B cell (primary cell): ENCODE data around the gene CSRP3. TPM values are rescaled to one million over a fixed set of nuclear protein-coding genes. Genes with fewer than 3 reads are reported as not detected.

ENCODE experiments used
- ATAC-seq: fragments of 200-7000 bp; cut with Tn5 transposase; one replicate; pipeline ENCODE4 v1.10.0; 2021; ENCODE audit warnings: low read depth, mild to moderate bottlenecking, moderate number of reproducible peaks, moderate library complexity
- CTCF ChIA-PET: fragments of 350-600 bp; sonication (Branson Sonifier 250); formaldehyde crosslinking; loops from one replicate; lab custom pipeline; 2021; ENCODE audit warnings: antibody characterized with exemption, inconsistent platforms; lab: Charles Lee
- POLR2A ChIA-PET: fragments of 350-600 bp; sonication (Branson Sonifier 250); formaldehyde crosslinking; loops from one replicate; lab custom pipeline; 2021; ENCODE audit warnings: antibody characterized with exemption; lab: Charles Lee
- DNase-seq: peaks from one replicate; pipeline ENCODE4 v3.0.0; 2013
- H2AFZ ChIP-seq: 2 replicates; pipeline ENCODE4 v1.6.1; 2012; ENCODE audit warnings: mild to moderate bottlenecking, low read depth, low read length; ENCODE audit not compliant: insufficient read depth, poor library complexity, severe bottlenecking
- H3K27ac ChIP-seq, 2 donors: 1 replicate in 1 of 2; 2 replicates in 1 of 2; pipeline ENCODE4 v1.5.1; 2012 to 2013; ENCODE audit warnings: low read length in 2 of 2, mild to moderate bottlenecking in 2 of 2, moderate library complexity in 1 of 2
- H3K27me3 ChIP-seq, 4 experiments: fragments of 200-600 bp in 1 of 4; sonication (generic) in 1 of 4; replicated peaks in 1 of 4; 1 replicate in 2 of 4; 2 replicates in 2 of 4; pipeline versions ENCODE4 v1.6.1 to v1.7.0; 2013 to 2016; ENCODE audit warnings: low read length in 3 of 4, mild to moderate bottlenecking in 2 of 4, mixed read lengths in 1 of 4, moderate library complexity in 1 of 4; ENCODE audit not compliant: insufficient read depth in 4 of 4, control insufficient read depth in 3 of 4; ENCODE audit errors: control extremely low read depth in 1 of 4
- H3K36me3 ChIP-seq, 2 experiments: replicated peaks in 1 of 2; 1 replicate in 1 of 2; 2 replicates in 1 of 2; pipeline versions ENCODE4 v1.6.1 to v1.7.1; 2013; ENCODE audit warnings: low read length in 1 of 2; ENCODE audit not compliant: insufficient read depth in 2 of 2, control insufficient read depth in 1 of 2; ENCODE audit errors: control extremely low read depth in 1 of 2, extremely low read depth in 1 of 2
- H3K4me1 ChIP-seq, 2 donors: fragments of 200-600 bp in 1 of 2; sonication (generic) in 1 of 2; 1 replicate in 1 of 2; 2 replicates in 1 of 2; pipeline versions ENCODE4 v1.5.1 to v1.6.1; 2013 to 2017; ENCODE audit warnings: low read length in 2 of 2; ENCODE audit not compliant: control insufficient read depth in 2 of 2, insufficient read depth in 2 of 2
- H3K4me2 ChIP-seq: replicated peaks from 2 replicates; pipeline ENCODE3; 2012; ENCODE audit warnings: mild to moderate bottlenecking, low read depth, low read length; ENCODE audit not compliant: poor library complexity, severe bottlenecking
- H3K4me3 ChIP-seq, 5 experiments: fragments of 200-600 bp in 1 of 5; sonication (generic) in 1 of 5; 1 replicate in 3 of 5; 2 replicates in 2 of 5; pipeline versions ENCODE4 v1.5.1 to v1.7.0; 2011 to 2016; ENCODE audit warnings: low read length in 4 of 5, mild to moderate bottlenecking in 4 of 5, low read depth in 2 of 5, control low read depth in 1 of 5, moderate library complexity in 1 of 5; ENCODE audit not compliant: insufficient read depth in 1 of 5; ENCODE audit errors: control extremely low read depth in 1 of 5, extremely low read depth in 1 of 5
- H3K79me2 ChIP-seq: fragments of 200-600 bp; sonication (generic); one replicate; pipeline ENCODE4 v1.6.0; 2016; ENCODE audit warnings: low read length; ENCODE audit not compliant: control insufficient read depth, insufficient read depth
- H3K9ac ChIP-seq: fragments of 200-600 bp; sonication (generic); 2 replicates; pipeline ENCODE4 v1.6.1; 2017; ENCODE audit warnings: mild to moderate bottlenecking, low read length, moderate library complexity
- H3K9me3 ChIP-seq, 3 donors: one replicate each; pipeline versions ENCODE4 v1.6.1 to v1.7.1; 2013; ENCODE audit warnings: low read length in 2 of 3; ENCODE audit not compliant: control insufficient read depth in 2 of 3, insufficient read depth in 1 of 3; ENCODE audit errors: control extremely low read depth in 1 of 3
- H4K20me1 ChIP-seq: 2 replicates; pipeline ENCODE4 v1.6.0; 2012; ENCODE audit warnings: mild to moderate bottlenecking, low read length; ENCODE audit not compliant: insufficient read depth, control insufficient read depth, poor library complexity, severe bottlenecking
- H3K27ac Mint-ChIP-seq: one replicate; pipeline ENCODE4 v1.8.0; 2021; ENCODE audit warnings: mixed read lengths
- H3K27me3 Mint-ChIP-seq: one replicate; pipeline ENCODE4 v1.8.0; 2021; ENCODE audit warnings: mixed read lengths
- H3K4me1 Mint-ChIP-seq: one replicate; pipeline ENCODE4 v1.8.0; 2021; ENCODE audit warnings: mixed read lengths
- H3K4me3 Mint-ChIP-seq: one replicate; pipeline ENCODE4 v1.8.0; 2021; ENCODE audit warnings: mixed read lengths
- H3K9me3 Mint-ChIP-seq: one replicate; pipeline ENCODE4 v1.8.0; 2022; ENCODE audit warnings: mixed read lengths; ENCODE audit not compliant: insufficient read depth
- EZH2 ChIP-seq: IDR thresholded peaks from 2 replicates; pipeline ENCODE4 v1.6.1; 2012; ENCODE audit warnings: borderline replicate concordance, low read depth, mild to moderate bottlenecking, moderate library complexity, low read length; ENCODE audit not compliant: insufficient read depth, poor library complexity, severe bottlenecking
- WGBS: methylation state at CpG from one replicate; pipeline ENCODE4 v1.1.5; 2013; ENCODE audit warnings: missing lambda C conversion rate; ENCODE audit not compliant: insufficient coverage; 5-methylcytosine and 5-hydroxymethylcytosine counted together
- intact Hi-C: fragments of 100-400 bp; cut with micrococcal nuclease; formaldehyde crosslinking; loops from one replicate; pipeline ENCODE4 v1.10.0; 2022
- polyA plus RNA-seq: library from polyadenylated mRNA; depleted of rRNA; stranded (reverse); fragments of >200 nt; gene quantifications from 2 replicates; pipeline ENCODE4 v1.2.3, GENCODE V29; 2012
- total RNA-seq, 2 donors: library from RNA; stranded (reverse); fragments of 120-200 nt in 1 of 2; gene quantifications; 1 replicate in 1 of 2; 2 replicates in 1 of 2; pipeline versions ENCODE4 v1.2.3 to v1.2.4, GENCODE V29; 2013 to 2022
- TF ChIP-seq, protein P1 (sequence below): fragments of 200-600 bp; IDR thresholded peaks from one replicate; pipeline ENCODE4 v1.8.0; 2022; ENCODE audit warnings: antibody characterized with exemption, mild to moderate bottlenecking

CSRP3 gene
- total and polyA plus RNA-seq, 2 donors (not counting 1 experiment from before 2014, with no cell fraction given), result not detected

DNA sequence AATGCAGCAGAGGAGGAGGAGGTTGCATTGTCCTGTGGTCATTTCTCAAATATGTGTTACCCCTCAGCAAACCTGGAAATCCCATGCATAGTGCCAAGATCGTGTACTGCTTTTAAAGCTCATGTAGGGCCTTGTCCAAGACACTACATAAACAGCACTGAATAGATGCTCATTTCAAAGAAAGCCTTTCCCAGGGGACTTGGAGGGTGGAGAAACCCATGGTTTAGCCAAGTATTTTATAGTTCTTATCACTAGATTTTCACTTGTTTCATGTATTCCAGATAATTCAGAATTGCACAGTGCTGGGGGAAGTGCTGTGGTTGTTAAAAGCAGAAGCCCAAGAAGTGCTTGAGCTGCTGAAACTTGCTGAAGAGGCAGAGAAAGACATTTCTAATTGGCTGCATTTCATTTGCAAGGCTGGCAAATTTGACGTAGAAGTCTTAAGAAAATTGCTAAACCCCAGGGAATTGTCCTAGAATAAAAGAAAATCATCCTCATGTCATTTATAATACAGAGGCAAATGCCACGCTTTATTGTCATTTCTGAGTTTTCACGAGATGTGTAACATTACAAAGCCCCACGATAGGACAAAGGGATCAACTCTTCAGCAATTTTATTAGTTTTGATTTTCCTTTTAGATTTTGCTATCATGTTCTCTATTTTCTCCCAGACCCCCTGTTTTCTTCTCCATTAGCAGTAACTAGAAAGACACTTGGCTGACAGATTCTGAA lies 20.1 kb downstream of the CSRP3 start:
- no peak overlapping the region for H3K9ac ChIP-seq
- H3K79me2 ChIP-seq, result no peaks in the 10 kb centered on the region
- H3K36me3 ChIP-seq, result peaks cover 0 to 4% of the 10 kb centered on the region in 2 experiments
- intact Hi-C loops, result no loop called here
- WGBS, result 63% methylated on average over 4 of the region's 5 CpGs
- no peaks in the 10 kb centered on the region for H3K27me3 Mint-ChIP-seq
- H3K4me1 Mint-ChIP-seq, result peaks cover 2% of the 10 kb centered on the region
- ATAC-seq (no peak), DNase-seq (no peak)
- ChIA-PET POLR2A (no interaction called here), CTCF (interaction anchor here (1.4 kb wide), 1 partner anchor 13 kb away, joined by 4 read pairs; no protein-coding TSS in a partner anchor)
- H2AFZ ChIP-seq, result no peak overlapping the region
- H3K4me2 ChIP-seq, result no peak overlapping the region
- no peak overlapping the region for H3K4me3 ChIP-seq
- no peak overlapping the region for H3K27ac ChIP-seq
- no peaks in the 10 kb centered on the region for H4K20me1 ChIP-seq
- no peaks in the 10 kb centered on the region for H3K9me3 ChIP-seq
- no peak overlapping the region for H3K27ac Mint-ChIP-seq
- no peak for TF ChIP-seq EZH2
- TF ChIP-seq, protein P1, sequence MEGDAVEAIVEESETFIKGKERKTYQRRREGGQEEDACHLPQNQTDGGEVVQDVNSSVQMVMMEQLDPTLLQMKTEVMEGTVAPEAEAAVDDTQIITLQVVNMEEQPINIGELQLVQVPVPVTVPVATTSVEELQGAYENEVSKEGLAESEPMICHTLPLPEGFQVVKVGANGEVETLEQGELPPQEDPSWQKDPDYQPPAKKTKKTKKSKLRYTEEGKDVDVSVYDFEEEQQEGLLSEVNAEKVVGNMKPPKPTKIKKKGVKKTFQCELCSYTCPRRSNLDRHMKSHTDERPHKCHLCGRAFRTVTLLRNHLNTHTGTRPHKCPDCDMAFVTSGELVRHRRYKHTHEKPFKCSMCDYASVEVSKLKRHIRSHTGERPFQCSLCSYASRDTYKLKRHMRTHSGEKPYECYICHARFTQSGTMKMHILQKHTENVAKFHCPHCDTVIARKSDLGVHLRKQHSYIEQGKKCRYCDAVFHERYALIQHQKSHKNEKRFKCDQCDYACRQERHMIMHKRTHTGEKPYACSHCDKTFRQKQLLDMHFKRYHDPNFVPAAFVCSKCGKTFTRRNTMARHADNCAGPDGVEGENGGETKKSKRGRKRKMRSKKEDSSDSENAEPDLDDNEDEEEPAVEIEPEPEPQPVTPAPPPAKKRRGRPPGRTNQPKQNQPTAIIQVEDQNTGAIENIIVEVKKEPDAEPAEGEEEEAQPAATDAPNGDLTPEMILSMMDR, result no peak
- H3K4me3 Mint-ChIP-seq, result no peak overlapping the region
- no peaks in the 10 kb centered on the region for H3K27me3 ChIP-seq
- no peaks in the 10 kb centered on the region for H3K9me3 Mint-ChIP-seq
- H3K4me1 ChIP-seq, result no peaks in the 10 kb centered on the region

DNA sequence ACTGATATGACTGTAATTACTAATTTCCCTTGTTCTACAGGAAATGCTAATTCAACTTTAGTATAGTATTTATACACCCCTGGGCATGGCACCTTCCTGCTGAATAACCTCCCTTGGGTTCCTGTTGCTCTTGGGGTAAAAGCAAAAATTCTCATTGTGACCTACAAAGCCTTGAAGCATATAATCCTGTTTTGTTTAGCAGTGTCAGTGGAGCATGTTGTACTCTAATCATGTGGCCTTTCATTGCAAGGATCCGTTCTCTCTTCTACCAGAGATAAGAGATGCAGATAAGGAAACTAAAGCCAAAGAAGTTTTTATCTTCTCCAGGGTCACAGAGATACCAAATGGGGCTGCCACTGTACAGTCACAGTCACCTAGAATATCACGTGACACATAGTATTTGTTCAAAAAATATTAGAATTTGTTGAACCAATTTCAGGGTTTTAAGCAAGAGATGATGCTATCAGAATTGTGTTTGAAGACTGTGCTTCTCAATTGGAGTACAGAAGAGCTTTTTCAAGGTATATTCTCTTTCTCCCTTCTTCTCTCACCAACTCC lies 25.1 kb downstream of the CSRP3 start:
- H3K9ac ChIP-seq, result no peak overlapping the region
- H3K79me2 ChIP-seq, result no peaks in the 10 kb centered on the region
- peaks cover 3 to 35% of the 10 kb centered on the region in 2 experiments for H3K36me3 ChIP-seq
- H3K4me3 Mint-ChIP-seq, result no peak overlapping the region
- no peak overlapping the region for H2AFZ ChIP-seq
- DNase-seq (no peak), ATAC-seq (no peak)
- no peak overlapping the region for H3K27ac ChIP-seq
- H3K27me3 ChIP-seq, result no peaks in the 10 kb centered on the region
- TF ChIP-seq, protein P1, result no peak
- TF ChIP-seq EZH2, result no peak
- H4K20me1 ChIP-seq, result no peaks in the 10 kb centered on the region
- H3K4me2 ChIP-seq, result no peak overlapping the region
- no peaks in the 10 kb centered on the region for H3K27me3 Mint-ChIP-seq
- no peak overlapping the region for H3K4me3 ChIP-seq
- POLR2A ChIA-PET, result no interaction called here
- H3K4me1 ChIP-seq, result no peaks in the 10 kb centered on the region
- H3K9me3 Mint-ChIP-seq, result no peaks in the 10 kb centered on the region
- WGBS, result no CpG with 5 or more reads among the region's 2 CpGs
- CTCF ChIA-PET, result no interaction called here
- intact Hi-C loops, result no loop called here
- H3K9me3 ChIP-seq, result no peaks in the 10 kb centered on the region
- H3K4me1 Mint-ChIP-seq, result peaks cover 16% of the 10 kb centered on the region
- peak overlapping the region; percentile 44 for H3K27ac Mint-ChIP-seq
